ENCODE results near the gene CAPN11.

GRCh38 chr6:44120692-44121443 is 37.8 kb upstream of the CAPN11 start:
- no peak for TF ChIP-seq CTCF (IDR thresholded peaks at IDR 0.05; ENCODE audit: low read depth, low read length)
- TF ChIP-seq EZH2phosphoT487 (IDR thresholded peaks at IDR 0.05; ENCODE audit: low read depth): no peak

Measured in OCI-LY3 (cell line).